ENCODE measurements around the gene TMEM187. TPM values are rescaled to one million over a fixed set of nuclear protein-coding genes. Genes with fewer than 3 reads are reported as not detected.
A peak's percentile ranks its signal among the peaks of the same experiment; 100 is the strongest.

Gene TMEM187
- total and polyA plus RNA-seq, 10 of the 15 experiments (the other 5 are each of a cell fraction or from before 2014, with no cell fraction given), result 0.45 to 8.5 (median 4.1) TPM

- TF ChIP-seq, protein P1, sequence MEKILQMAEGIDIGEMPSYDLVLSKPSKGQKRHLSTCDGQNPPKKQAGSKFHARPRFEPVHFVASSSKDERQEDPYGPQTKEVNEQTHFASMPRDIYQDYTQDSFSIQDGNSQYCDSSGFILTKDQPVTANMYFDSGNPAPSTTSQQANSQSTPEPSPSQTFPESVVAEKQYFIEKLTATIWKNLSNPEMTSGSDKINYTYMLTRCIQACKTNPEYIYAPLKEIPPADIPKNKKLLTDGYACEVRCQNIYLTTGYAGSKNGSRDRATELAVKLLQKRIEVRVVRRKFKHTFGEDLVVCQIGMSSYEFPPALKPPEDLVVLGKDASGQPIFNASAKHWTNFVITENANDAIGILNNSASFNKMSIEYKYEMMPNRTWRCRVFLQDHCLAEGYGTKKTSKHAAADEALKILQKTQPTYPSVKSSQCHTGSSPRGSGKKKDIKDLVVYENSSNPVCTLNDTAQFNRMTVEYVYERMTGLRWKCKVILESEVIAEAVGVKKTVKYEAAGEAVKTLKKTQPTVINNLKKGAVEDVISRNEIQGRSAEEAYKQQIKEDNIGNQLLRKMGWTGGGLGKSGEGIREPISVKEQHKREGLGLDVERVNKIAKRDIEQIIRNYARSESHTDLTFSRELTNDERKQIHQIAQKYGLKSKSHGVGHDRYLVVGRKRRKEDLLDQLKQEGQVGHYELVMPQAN (conservative IDR thresholded peaks at IDR 0.05), result 0 out of 2 replicates have a peak, but pooled peaks have one; percentile 21
- TF ChIP-seq MTA2 (IDR thresholded peaks at IDR 0.05; ENCODE audit: low read depth), result no peak
- TF ChIP-seq CHD4 (IDR thresholded peaks at IDR 0.05), result no peak
- no peak for TF ChIP-seq ZNF384 (IDR thresholded peaks at IDR 0.05; ENCODE audit: borderline replicate concordance, low read depth, low read length)
- TF ChIP-seq, protein P2, sequence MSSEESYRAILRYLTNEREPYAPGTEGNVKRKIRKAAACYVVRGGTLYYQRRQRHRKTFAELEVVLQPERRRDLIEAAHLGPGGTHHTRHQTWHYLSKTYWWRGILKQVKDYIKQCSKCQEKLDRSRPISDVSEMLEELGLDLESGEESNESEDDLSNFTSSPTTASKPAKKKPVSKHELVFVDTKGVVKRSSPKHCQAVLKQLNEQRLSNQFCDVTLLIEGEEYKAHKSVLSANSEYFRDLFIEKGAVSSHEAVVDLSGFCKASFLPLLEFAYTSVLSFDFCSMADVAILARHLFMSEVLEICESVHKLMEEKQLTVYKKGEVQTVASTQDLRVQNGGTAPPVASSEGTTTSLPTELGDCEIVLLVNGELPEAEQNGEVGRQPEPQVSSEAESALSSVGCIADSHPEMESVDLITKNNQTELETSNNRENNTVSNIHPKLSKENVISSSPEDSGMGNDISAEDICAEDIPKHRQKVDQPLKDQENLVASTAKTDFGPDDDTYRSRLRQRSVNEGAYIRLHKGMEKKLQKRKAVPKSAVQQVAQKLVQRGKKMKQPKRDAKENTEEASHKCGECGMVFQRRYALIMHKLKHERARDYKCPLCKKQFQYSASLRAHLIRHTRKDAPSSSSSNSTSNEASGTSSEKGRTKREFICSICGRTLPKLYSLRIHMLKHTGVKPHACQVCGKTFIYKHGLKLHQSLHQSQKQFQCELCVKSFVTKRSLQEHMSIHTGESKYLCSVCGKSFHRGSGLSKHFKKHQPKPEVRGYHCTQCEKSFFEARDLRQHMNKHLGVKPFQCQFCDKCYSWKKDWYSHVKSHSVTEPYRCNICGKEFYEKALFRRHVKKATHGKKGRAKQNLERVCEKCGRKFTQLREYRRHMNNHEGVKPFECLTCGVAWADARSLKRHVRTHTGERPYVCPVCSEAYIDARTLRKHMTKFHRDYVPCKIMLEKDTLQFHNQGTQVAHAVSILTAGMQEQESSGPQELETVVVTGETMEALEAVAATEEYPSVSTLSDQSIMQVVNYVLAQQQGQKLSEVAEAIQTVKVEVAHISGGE (CRISPR knock-in tag; IDR thresholded peaks at IDR 0.05), result no peak
- TF ChIP-seq, protein P3, sequence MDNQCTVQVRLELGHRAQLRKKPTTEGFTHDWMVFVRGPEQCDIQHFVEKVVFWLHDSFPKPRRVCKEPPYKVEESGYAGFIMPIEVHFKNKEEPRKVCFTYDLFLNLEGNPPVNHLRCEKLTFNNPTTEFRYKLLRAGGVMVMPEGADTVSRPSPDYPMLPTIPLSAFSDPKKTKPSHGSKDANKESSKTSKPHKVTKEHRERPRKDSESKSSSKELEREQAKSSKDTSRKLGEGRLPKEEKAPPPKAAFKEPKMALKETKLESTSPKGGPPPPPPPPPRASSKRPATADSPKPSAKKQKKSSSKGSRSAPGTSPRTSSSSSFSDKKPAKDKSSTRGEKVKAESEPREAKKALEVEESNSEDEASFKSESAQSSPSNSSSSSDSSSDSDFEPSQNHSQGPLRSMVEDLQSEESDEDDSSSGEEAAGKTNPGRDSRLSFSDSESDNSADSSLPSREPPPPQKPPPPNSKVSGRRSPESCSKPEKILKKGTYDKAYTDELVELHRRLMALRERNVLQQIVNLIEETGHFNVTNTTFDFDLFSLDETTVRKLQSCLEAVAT (IDR thresholded peaks at IDR 0.05), result no peak
- TF ChIP-seq SREBF2 (IDR thresholded peaks at IDR 0.05; ENCODE audit: low read length), result no peak
These were observed 45.4 kb downstream of the TMEM187 start (continued) for GRCh38 chrX:154017766-154018517.

Data from GM12878 (cell line).